HepG2 (cell line): Measurements from ENCODE around the gene TLR5. TPM values are rescaled to one million over a fixed set of nuclear protein-coding genes. Genes with fewer than 3 reads are reported as not detected.

ENCODE experiments used
- ATAC-seq: fragments of 200-7000 bp; cut with Tn5 transposase; 3 replicates; pipeline ENCODE4 v1.9.1; 2020; ENCODE audit warnings: mild to moderate bottlenecking, moderate library complexity
- BruUV-seq: library from RNA; stranded (reverse); fragments of 400-500 nt; replicated peaks from 2 replicates; lab custom pipeline; 2021; lab: Mats Ljungman, UMichigan
- CTCF ChIA-PET: fragments of 300-600 bp; formaldehyde crosslinking; extraction: SDS; loops from one replicate; lab custom pipeline; 2021; ENCODE audit warnings: low total read pairs, inconsistent platforms, low intra/inter-chr PET ratio; lab: Yijun Ruan, JAX
- POLR2A ChIA-PET: fragments of 350-600 bp; sonication (Branson Sonifier 250); formaldehyde crosslinking; loops from one replicate; lab custom pipeline; 2020; ENCODE audit warnings: antibody characterized with exemption, inconsistent platforms; lab: Yijun Ruan, JAX
- DNase-seq: peaks from one replicate; pipeline ENCODE4 v3.0.0-alpha.2; 2015; ENCODE audit warnings: low spot score
- FAIRE-seq: peaks from 3 replicates; lab custom pipeline; 2011; peaks lifted over from hg19 to GRCh38; lab: Jason Lieb, UNC
- H2AFZ ChIP-seq: one replicate; pipeline ENCODE4 v1.6.1; 2011; ENCODE audit warnings: low read length, inconsistent platforms
- H3K27ac ChIP-seq: fragments of 300-600 bp; 3 replicates; pipeline ENCODE4 v1.8.0; 2011; ENCODE audit warnings: mixed run types, mild to moderate bottlenecking, mixed read lengths, low read length, inconsistent platforms; ENCODE audit not compliant: insufficient read depth; ENCODE audit errors: extremely low read length
- H3K27me3 ChIP-seq, 2 experiments: fragments of 200-600 bp in 1 of 2; 2 replicates in 1 of 2; 3 replicates in 1 of 2; pipeline versions ENCODE4 v1.6.0 to v1.8.0; 2011; ENCODE audit warnings: low read length in 2 of 2, mild to moderate bottlenecking in 2 of 2, moderate library complexity in 2 of 2, inconsistent platforms in 1 of 2; ENCODE audit not compliant: insufficient read depth in 2 of 2, control insufficient read depth in 1 of 2
- H3K36me3 ChIP-seq, 2 experiments: fragments of 200-600 bp in 1 of 2; replicated peaks in 1 of 2; 2 replicates in 1 of 2; 3 replicates in 1 of 2; pipeline versions ENCODE4 v1.5.1 to v1.8.0; 2011; ENCODE audit warnings: low read length in 2 of 2, inconsistent platforms in 1 of 2; ENCODE audit not compliant: insufficient read depth in 2 of 2, control insufficient read depth in 1 of 2
- H3K4me1 ChIP-seq: 2 replicates; pipeline ENCODE4 v1.5.1; 2012; ENCODE audit warnings: low read length, inconsistent platforms; ENCODE audit not compliant: insufficient read depth
- H3K4me2 ChIP-seq: 2 replicates; pipeline ENCODE4 v1.6.0; 2011; ENCODE audit warnings: low read depth, low read length, inconsistent platforms
- H3K4me3 ChIP-seq, 3 experiments: fragments of 200-600 bp in 1 of 3; sonication (generic), shearing (Covaris generic) in 1 of 3; replicated peaks in 1 of 3; 2 replicates each; pipeline ENCODE4 v1.5.1; 2011 to 2016; ENCODE audit warnings: low read length in 3 of 3, inconsistent platforms in 2 of 3, low read depth in 2 of 3, mild to moderate bottlenecking in 2 of 3, control low read depth in 1 of 3, mixed read lengths in 1 of 3; ENCODE audit not compliant: insufficient read depth in 1 of 3
- H3K79me2 ChIP-seq: one replicate; pipeline ENCODE4 v1.6.1; 2011; ENCODE audit warnings: low read length, inconsistent platforms; ENCODE audit not compliant: insufficient read depth
- H3K9ac ChIP-seq: 2 replicates; pipeline ENCODE4 v1.6.0; 2011; ENCODE audit warnings: mild to moderate bottlenecking, low read depth, low read length, inconsistent platforms; ENCODE audit not compliant: insufficient read depth
- H3K9me3 ChIP-seq: 2 replicates; pipeline ENCODE4 v1.5.1; 2012; ENCODE audit warnings: mild to moderate bottlenecking, low read length
- H4K20me1 ChIP-seq: 2 replicates; pipeline ENCODE4 v1.6.0; 2011; ENCODE audit warnings: inconsistent platforms, mild to moderate bottlenecking, low read length, moderate library complexity; ENCODE audit not compliant: insufficient read depth
- BRCA1 ChIP-seq: sonication (generic); formaldehyde crosslinking; IDR thresholded peaks from 2 replicates; pipeline ENCODE4 v1.4.0; 2020; ENCODE audit warnings: missing genetic modification reagents
- MLX ChIP-seq: IDR thresholded peaks from 2 replicates; pipeline ENCODE4 v1.6.1; 2016
- NFAT5 ChIP-seq: sonication (generic); formaldehyde crosslinking; IDR thresholded peaks from 2 replicates; pipeline ENCODE4 v1.4.0; 2020; ENCODE audit warnings: missing genetic modification reagents
- NR2F2 ChIP-seq: IDR thresholded peaks from 2 replicates; pipeline ENCODE4 v1.6.1; 2012; ENCODE audit warnings: low read depth, inconsistent platforms, borderline replicate concordance
- PBX3 ChIP-seq: sonication (generic); formaldehyde crosslinking; IDR thresholded peaks from 2 replicates; pipeline ENCODE4 v1.8.1; 2023; ENCODE audit warnings: missing genetic modification reagents, inconsistent platforms, borderline replicate concordance
- ZKSCAN5 ChIP-seq: sonication (generic); formaldehyde crosslinking; IDR thresholded peaks from 2 replicates; pipeline ENCODE4 v1.5.1; 2020; ENCODE audit warnings: mild to moderate bottlenecking, missing genetic modification reagents
- ZNF124 ChIP-seq: sonication (generic); formaldehyde crosslinking; IDR thresholded peaks from 2 replicates; pipeline ENCODE4 v1.4.0; 2020; ENCODE audit warnings: missing genetic modification reagents
- ZNF704 ChIP-seq: sonication (generic); formaldehyde crosslinking; IDR thresholded peaks from 2 replicates; pipeline ENCODE4 v1.8.1; 2023; ENCODE audit warnings: mild to moderate bottlenecking, inconsistent platforms, moderate library complexity, missing genetic modification reagents, borderline replicate concordance
- WGBS: methylation state at CpG from one replicate; pipeline ENCODE4 v1.1.6; 2017; ENCODE audit warnings: low lambda C conversion rate; 5-methylcytosine and 5-hydroxymethylcytosine counted together
- in situ Hi-C: cut with HindIII; loops from 2 replicates; pipeline ENCODE4 v1.10.0; 2017; ENCODE audit warnings: low pct_unique_long_range_greater_than_20kb; ENCODE audit not compliant: extremely low pct_ligation_motif_present
- intact Hi-C: fragments of 100-400 bp; cut with micrococcal nuclease; formaldehyde crosslinking; loops from one replicate; pipeline ENCODE4 v1.10.0; 2022; ENCODE audit not compliant: unreplicated experiment
- polyA plus RNA-seq, 8 experiments: library from polyadenylated mRNA; depleted of rRNA in 3 of 8; stranded (reverse) in 7 of 8; unstranded in 1 of 8; fragments of >200 nt; fragmentation: Illumina TruSeq in 4 of 8; extraction: Trizol in 4 of 8; gene quantifications; 2 replicates each; pipeline versions ENCODE4 v1.2.1 to v1.2.3, GENCODE V29; 2011 to 2016; ENCODE audit warnings: low read depth in 4 of 8, missing spikeins in 1 of 8, mixed read lengths in 1 of 8; ENCODE audit not compliant: insufficient read depth in 1 of 8
- total RNA-seq, 5 experiments: library from RNA; depleted of rRNA; stranded (reverse); fragments of >200 nt; fragmentation: Illumina TruSeq; extraction: Trizol; gene quantifications; 2 replicates each; pipeline ENCODE4 v1.2.3, GENCODE V29; 2016; ENCODE audit warnings: low read depth in 1 of 5

TLR5 gene
- total and polyA plus RNA-seq, 2 of the 13 experiments (the other 11 are each of a cell fraction or from before 2014, with no cell fraction given) = not detected

GRCh38 chr1:223068900-223069665, 74.0 kb downstream of the TLR5 start:
- Histone ChIP-seq H3K27me3 (peaks cover 0 to 6% of the 10 kb centered on the region in 2 experiments; a peak in 1 of 5 replicates), H3K9me3 (no peaks in the 10 kb centered on the region), H2AFZ (no peak overlapping the region), H3K4me1 (no peaks in the 10 kb centered on the region), H3K27ac (no peak overlapping the region), H3K36me3 (no peaks in the 10 kb centered on the region), H3K4me2 (no peak overlapping the region), H3K79me2 (no peaks in the 10 kb centered on the region), H3K9ac (no peak overlapping the region), H3K4me3 (no peak overlapping the region), H4K20me1 (no peaks in the 10 kb centered on the region)
- ChIA-PET POLR2A (no interaction called here), CTCF (no interaction called here)
- intact Hi-C loops = no loop called here
- in situ Hi-C loops = no loop called here
- FAIRE-seq = no peak
- 30% methylated on average over 4 of the region's 4 CpGs for WGBS
- DNase-seq = no peak
- no peak for TF ChIP-seq ZNF704 (CRISPR knock-in tag)
- no peak for TF ChIP-seq NR2F2
- TF ChIP-seq MLX = no peak
- no peak for TF ChIP-seq ZKSCAN5
- BruUV-seq = no TSS peak
- no peak for ATAC-seq

- in situ Hi-C loops (no loop called here), intact Hi-C loops (no loop called here)
- Histone ChIP-seq H2AFZ (no peak overlapping the region), H3K4me2 (no peak overlapping the region), H3K4me1 (no peaks in the 10 kb centered on the region), H3K9ac (no peak overlapping the region), H4K20me1 (no peaks in the 10 kb centered on the region), H3K27ac (no peak overlapping the region), H3K4me3 (no peak overlapping the region), H3K9me3 (no peaks in the 10 kb centered on the region), H3K27me3 (peaks cover 0 to 6% of the 10 kb centered on the region in 2 experiments; a peak in 1 of 5 replicates), H3K79me2 (no peaks in the 10 kb centered on the region), H3K36me3 (no peaks in the 10 kb centered on the region)
- no peak for TF ChIP-seq NFAT5
- no peak for TF ChIP-seq ZNF124 (CRISPR knock-in tag)
- TF ChIP-seq PBX3 (CRISPR knock-in tag) = no peak
- TF ChIP-seq BRCA1 (CRISPR knock-in tag) = no peak
- 61% methylated on average over 3 of the region's 6 CpGs for WGBS
- BruUV-seq = no TSS peak
- DNase-seq (no peak), ATAC-seq (no peak; the same call in 2 of the 3 replicates), FAIRE-seq (no peak)
- ChIA-PET CTCF (no interaction called here), POLR2A (no interaction called here)
Observed at GRCh38 chr1:223067914-223068313, 75.1 kb downstream of the TLR5 start.
